HuH-7 (cell line): ENCODE results near the gene UBE2G2.
"Not testable (repeated sequence)": the region's sequence is repeated elsewhere in the genome, so short reads cannot be mapped to it uniquely, and the experiment has no call there.

Experiments used
- DNase-seq: peaks from one replicate; pipeline ENCODE4 v3.0.0; 2011; ENCODE audit warnings: low spot score

UBE2G2 gene

GRCh38 chr21:44836349-44836665, 34.7 kb upstream of the UBE2G2 start:
- no peak for DNase-seq

- no peak for DNase-seq
Observed at GRCh38 chr21:44835647-44835973, 34.0 kb upstream of the UBE2G2 start.

GRCh38 chr21:44834951-44835646, 33.5 kb upstream of the UBE2G2 start:
- no peak for DNase-seq

- DNase-seq, result no peak
Observed at GRCh38 chr21:44834231-44834950, 32.8 kb upstream of the UBE2G2 start.

- DNase-seq, result no peak
Observed at GRCh38 chr21:44833663-44834062, 32.0 kb upstream of the UBE2G2 start.

GRCh38 chr21:44832516-44833255, 31.1 kb upstream of the UBE2G2 start:
- DNase-seq, result not testable (repeated sequence)

GRCh38 chr21:44831227-44831860, 29.7 kb upstream of the UBE2G2 start:
- no peak for DNase-seq

GRCh38 chr21:44829507-44830092, 28.0 kb upstream of the UBE2G2 start:
- no peak for DNase-seq

- no peak for DNase-seq
Observed at GRCh38 chr21:44828362-44829056, 26.9 kb upstream of the UBE2G2 start.

- DNase-seq, result no peak
Observed at GRCh38 chr21:44823179-44823660, 21.6 kb upstream of the UBE2G2 start.

GRCh38 chr21:44822484-44823178, 21.0 kb upstream of the UBE2G2 start:
- no peak for DNase-seq

GRCh38 chr21:44820851-44821250, 19.2 kb upstream of the UBE2G2 start:
- DNase-seq, result no peak

GRCh38 chr21:44819283-44820243, 17.9 kb upstream of the UBE2G2 start:
- no peak for DNase-seq

- DNase-seq, result no peak
Observed at GRCh38 chr21:44818640-44819011, 17.0 kb upstream of the UBE2G2 start.

- DNase-seq, result peak; percentile 91
Observed at GRCh38 chr21:44817914-44818639, 16.5 kb upstream of the UBE2G2 start, which contains the start of gene SUMO3. Gene SUMO3, minus strand, starts transcription at chr21:44818062. Its CDS starts 94 bp downstream, at chr21:44817968.

- peak; percentile 74 for DNase-seq
Observed at GRCh38 chr21:44817506-44817880, 15.9 kb upstream of the UBE2G2 start.

- no peak for DNase-seq
Observed at GRCh38 chr21:44816761-44817505, 15.3 kb upstream of the UBE2G2 start.

GRCh38 chr21:44815852-44816628, 14.4 kb upstream of the UBE2G2 start:
- no peak for DNase-seq
